ENCODE data around the gene RASGRP1.

DNA sequence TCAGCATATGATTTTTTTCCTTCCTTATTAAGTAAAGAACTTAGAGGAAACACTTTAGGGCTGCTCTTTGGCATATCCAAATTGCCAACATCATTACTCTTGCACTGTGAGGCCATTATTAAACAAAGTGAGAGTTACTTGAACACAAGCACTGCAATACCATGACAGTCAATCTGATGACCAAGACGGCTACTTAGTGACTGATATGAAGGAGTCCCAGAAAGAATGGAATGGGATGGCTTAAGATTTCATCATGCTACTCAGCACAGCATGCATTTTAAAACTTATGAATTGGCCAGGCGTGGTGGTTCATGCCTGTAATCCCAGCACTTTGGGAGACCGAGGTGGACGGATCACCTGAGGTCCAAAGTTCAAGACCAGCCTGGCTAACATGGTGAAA is 55.5 kb downstream of the RASGRP1 start:
- no peak for TF ChIP-seq EP300 (IDR thresholded peaks at IDR 0.05)
- TF ChIP-seq POLR2A (IDR thresholded peaks at IDR 0.05), result no peak
- TF ChIP-seq, protein P1, sequence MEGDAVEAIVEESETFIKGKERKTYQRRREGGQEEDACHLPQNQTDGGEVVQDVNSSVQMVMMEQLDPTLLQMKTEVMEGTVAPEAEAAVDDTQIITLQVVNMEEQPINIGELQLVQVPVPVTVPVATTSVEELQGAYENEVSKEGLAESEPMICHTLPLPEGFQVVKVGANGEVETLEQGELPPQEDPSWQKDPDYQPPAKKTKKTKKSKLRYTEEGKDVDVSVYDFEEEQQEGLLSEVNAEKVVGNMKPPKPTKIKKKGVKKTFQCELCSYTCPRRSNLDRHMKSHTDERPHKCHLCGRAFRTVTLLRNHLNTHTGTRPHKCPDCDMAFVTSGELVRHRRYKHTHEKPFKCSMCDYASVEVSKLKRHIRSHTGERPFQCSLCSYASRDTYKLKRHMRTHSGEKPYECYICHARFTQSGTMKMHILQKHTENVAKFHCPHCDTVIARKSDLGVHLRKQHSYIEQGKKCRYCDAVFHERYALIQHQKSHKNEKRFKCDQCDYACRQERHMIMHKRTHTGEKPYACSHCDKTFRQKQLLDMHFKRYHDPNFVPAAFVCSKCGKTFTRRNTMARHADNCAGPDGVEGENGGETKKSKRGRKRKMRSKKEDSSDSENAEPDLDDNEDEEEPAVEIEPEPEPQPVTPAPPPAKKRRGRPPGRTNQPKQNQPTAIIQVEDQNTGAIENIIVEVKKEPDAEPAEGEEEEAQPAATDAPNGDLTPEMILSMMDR (IDR thresholded peaks at IDR 0.05), result no peak

Measured in tibial nerve (tissue), 4 donors.